GM12878 (cell line): Measurements from ENCODE around the gene GIMAP8.

Experiments used
- CREB1 ChIP-seq: IDR thresholded peaks from 2 replicates; pipeline ENCODE4 v1.6.1; 2012; ENCODE audit warnings: low read depth, mild to moderate bottlenecking, inconsistent platforms
- EGR1 ChIP-seq, 2 experiments: IDR thresholded peaks; 1 replicate in 1 of 2; 2 replicates in 1 of 2; pipeline ENCODE4 v1.6.1; 2011 to 2012; ENCODE audit warnings: low read depth in 2 of 2, low read length in 2 of 2, borderline replicate concordance in 1 of 2, mild to moderate bottlenecking in 1 of 2, moderate library complexity in 1 of 2
- EZH2 ChIP-seq: IDR thresholded peaks from 2 replicates; pipeline ENCODE4 v1.6.1; 2012; ENCODE audit warnings: low read depth, mild to moderate bottlenecking, control low read depth, inconsistent platforms, low read length, borderline replicate concordance; ENCODE audit not compliant: control insufficient read depth
- HDAC2 ChIP-seq: fragments of 200-600 bp; sonication (generic); IDR thresholded peaks from 2 replicates; pipeline ENCODE4 v1.6.1; 2017
- POLR2AphosphoS5 ChIP-seq: IDR thresholded peaks from 2 replicates; pipeline ENCODE4 v1.6.1; 2011; ENCODE audit warnings: mild to moderate bottlenecking, low read length, inconsistent platforms
- RELA ChIP-seq: fragments of 450-650 bp; IDR thresholded peaks from 2 replicates; pipeline ENCODE4 v1.8.0; 2014; ENCODE audit warnings: borderline replicate concordance; ENCODE audit not compliant: partially characterized antibody
- SREBF1 ChIP-seq: IDR thresholded peaks from 2 replicates; pipeline ENCODE4 v1.6.1; 2012; ENCODE audit warnings: mild to moderate bottlenecking, low read length
- SUZ12 ChIP-seq: fragments of 200-600 bp; sonication (generic); IDR thresholded peaks from one replicate; pipeline ENCODE4 v1.6.1; 2018; ENCODE audit warnings: antibody characterized with exemption, mild to moderate bottlenecking; ENCODE audit not compliant: unreplicated experiment
- YY1 ChIP-seq: IDR thresholded peaks from 2 replicates; pipeline ENCODE4 v1.6.1; 2011; ENCODE audit warnings: low read depth, mild to moderate bottlenecking, low read length
- ZSCAN29 ChIP-seq: fragments of 450-650 bp; IDR thresholded peaks from 2 replicates; pipeline ENCODE4 v1.6.1; 2017; ENCODE audit warnings: mild to moderate bottlenecking, moderate library complexity
- ZZZ3 ChIP-seq: IDR thresholded peaks from 2 replicates; pipeline ENCODE4 v1.6.1; 2011; ENCODE audit warnings: low read depth; ENCODE audit not compliant: control insufficient read depth, insufficient read length
- TF ChIP-seq, protein P1 (sequence below): IDR thresholded peaks from 2 replicates; pipeline ENCODE4 v1.6.1; 2012; ENCODE audit warnings: mild to moderate bottlenecking, low read depth, low read length

DNA sequence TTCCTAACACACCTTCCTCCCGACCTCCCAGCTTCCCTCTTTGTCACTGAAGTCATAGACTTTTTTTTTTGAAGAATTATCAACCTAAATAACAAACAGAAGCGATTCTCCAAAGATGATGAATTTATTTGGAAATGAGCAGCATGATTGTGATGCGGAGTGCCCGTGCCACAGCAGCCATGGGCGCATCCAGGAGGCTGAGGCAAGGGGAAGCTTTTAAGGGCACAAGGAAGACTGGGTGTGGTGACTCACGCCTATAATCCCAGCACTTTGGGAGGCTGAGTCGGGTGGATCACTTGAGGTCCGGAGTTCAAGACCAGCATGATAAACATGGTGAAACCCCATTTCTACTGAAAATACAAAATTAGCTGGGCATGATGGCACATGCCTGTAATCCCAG, 16.2 kb upstream of the GIMAP8 start:
- TF ChIP-seq ZSCAN29: no peak
- no peak for TF ChIP-seq ZZZ3
- TF ChIP-seq POLR2AphosphoS5: no peak
- TF ChIP-seq EGR1 (IDR thresholded peaks at IDR 0.05; ENCODE audit: borderline replicate concordance in 1 of 2, low read depth in 2 of 2, low read length in 2 of 2): no peak
- no peak for TF ChIP-seq SREBF1
- TF ChIP-seq HDAC2: no peak
- TF ChIP-seq RELA: no peak
- TF ChIP-seq YY1: no peak
- no peak for TF ChIP-seq CREB1
- no peak for TF ChIP-seq EZH2
- TF ChIP-seq, protein P1, sequence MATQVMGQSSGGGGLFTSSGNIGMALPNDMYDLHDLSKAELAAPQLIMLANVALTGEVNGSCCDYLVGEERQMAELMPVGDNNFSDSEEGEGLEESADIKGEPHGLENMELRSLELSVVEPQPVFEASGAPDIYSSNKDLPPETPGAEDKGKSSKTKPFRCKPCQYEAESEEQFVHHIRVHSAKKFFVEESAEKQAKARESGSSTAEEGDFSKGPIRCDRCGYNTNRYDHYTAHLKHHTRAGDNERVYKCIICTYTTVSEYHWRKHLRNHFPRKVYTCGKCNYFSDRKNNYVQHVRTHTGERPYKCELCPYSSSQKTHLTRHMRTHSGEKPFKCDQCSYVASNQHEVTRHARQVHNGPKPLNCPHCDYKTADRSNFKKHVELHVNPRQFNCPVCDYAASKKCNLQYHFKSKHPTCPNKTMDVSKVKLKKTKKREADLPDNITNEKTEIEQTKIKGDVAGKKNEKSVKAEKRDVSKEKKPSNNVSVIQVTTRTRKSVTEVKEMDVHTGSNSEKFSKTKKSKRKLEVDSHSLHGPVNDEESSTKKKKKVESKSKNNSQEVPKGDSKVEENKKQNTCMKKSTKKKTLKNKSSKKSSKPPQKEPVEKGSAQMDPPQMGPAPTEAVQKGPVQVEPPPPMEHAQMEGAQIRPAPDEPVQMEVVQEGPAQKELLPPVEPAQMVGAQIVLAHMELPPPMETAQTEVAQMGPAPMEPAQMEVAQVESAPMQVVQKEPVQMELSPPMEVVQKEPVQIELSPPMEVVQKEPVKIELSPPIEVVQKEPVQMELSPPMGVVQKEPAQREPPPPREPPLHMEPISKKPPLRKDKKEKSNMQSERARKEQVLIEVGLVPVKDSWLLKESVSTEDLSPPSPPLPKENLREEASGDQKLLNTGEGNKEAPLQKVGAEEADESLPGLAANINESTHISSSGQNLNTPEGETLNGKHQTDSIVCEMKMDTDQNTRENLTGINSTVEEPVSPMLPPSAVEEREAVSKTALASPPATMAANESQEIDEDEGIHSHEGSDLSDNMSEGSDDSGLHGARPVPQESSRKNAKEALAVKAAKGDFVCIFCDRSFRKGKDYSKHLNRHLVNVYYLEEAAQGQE: no peak
- TF ChIP-seq SUZ12: no peak
